ENCODE results near the gene TRIM44. TPM values are rescaled to one million over a fixed set of nuclear protein-coding genes. Genes with fewer than 3 reads are reported as not detected.

The TRIM44 gene
- total RNA-seq, 1 donor from 2014 or later, result 67.0 TPM

GRCh38 chr11:35785287-35786167 is 123.0 kb downstream of the TRIM44 start:
- ATAC-seq (ENCODE audit: low read depth) (no peak), DNase-seq (no peak)

GRCh38 chr11:35786188-35786587 is 123.6 kb downstream of the TRIM44 start:
- ATAC-seq (ENCODE audit: low read depth) (no peak), DNase-seq (no peak)
- intact Hi-C loops (cut with micrococcal nuclease), result no loop called here
- peaks cover 39% of the 10 kb centered on the region for H3K4me1 Mint-ChIP-seq
- CTCF ChIA-PET, result no interaction called here
- H3K4me3 Mint-ChIP-seq, result no peak overlapping the region
- H3K27ac Mint-ChIP-seq, result no peak overlapping the region
- H3K36me3 Mint-ChIP-seq (ENCODE audit: low read depth), result peaks cover 19% of the 10 kb centered on the region
- POLR2A ChIA-PET, result no interaction called here
- H3K27me3 Mint-ChIP-seq, result no peaks in the 10 kb centered on the region
- TF ChIP-seq, protein P1, sequence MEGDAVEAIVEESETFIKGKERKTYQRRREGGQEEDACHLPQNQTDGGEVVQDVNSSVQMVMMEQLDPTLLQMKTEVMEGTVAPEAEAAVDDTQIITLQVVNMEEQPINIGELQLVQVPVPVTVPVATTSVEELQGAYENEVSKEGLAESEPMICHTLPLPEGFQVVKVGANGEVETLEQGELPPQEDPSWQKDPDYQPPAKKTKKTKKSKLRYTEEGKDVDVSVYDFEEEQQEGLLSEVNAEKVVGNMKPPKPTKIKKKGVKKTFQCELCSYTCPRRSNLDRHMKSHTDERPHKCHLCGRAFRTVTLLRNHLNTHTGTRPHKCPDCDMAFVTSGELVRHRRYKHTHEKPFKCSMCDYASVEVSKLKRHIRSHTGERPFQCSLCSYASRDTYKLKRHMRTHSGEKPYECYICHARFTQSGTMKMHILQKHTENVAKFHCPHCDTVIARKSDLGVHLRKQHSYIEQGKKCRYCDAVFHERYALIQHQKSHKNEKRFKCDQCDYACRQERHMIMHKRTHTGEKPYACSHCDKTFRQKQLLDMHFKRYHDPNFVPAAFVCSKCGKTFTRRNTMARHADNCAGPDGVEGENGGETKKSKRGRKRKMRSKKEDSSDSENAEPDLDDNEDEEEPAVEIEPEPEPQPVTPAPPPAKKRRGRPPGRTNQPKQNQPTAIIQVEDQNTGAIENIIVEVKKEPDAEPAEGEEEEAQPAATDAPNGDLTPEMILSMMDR (IDR thresholded peaks at IDR 0.05), result no peak
- H3K9me3 Mint-ChIP-seq, result no peaks in the 10 kb centered on the region

More at GRCh38 chr11:35785287-35786167, 123.0 kb downstream of the TRIM44 start:
- POLR2A ChIA-PET, result no interaction called here
- no peaks in the 10 kb centered on the region for H3K27me3 Mint-ChIP-seq
- H3K36me3 Mint-ChIP-seq (ENCODE audit: low read depth), result peaks cover 18% of the 10 kb centered on the region
- H3K4me3 Mint-ChIP-seq, result no peak overlapping the region
- H3K9me3 Mint-ChIP-seq, result no peaks in the 10 kb centered on the region
- intact Hi-C loops (cut with micrococcal nuclease), result no loop called here
- H3K4me1 Mint-ChIP-seq, result peaks cover 45% of the 10 kb centered on the region
- TF ChIP-seq, protein P1 (IDR thresholded peaks at IDR 0.05), result no peak
- CTCF ChIA-PET, result no interaction called here
- H3K27ac Mint-ChIP-seq, result no peak overlapping the region

DNA sequence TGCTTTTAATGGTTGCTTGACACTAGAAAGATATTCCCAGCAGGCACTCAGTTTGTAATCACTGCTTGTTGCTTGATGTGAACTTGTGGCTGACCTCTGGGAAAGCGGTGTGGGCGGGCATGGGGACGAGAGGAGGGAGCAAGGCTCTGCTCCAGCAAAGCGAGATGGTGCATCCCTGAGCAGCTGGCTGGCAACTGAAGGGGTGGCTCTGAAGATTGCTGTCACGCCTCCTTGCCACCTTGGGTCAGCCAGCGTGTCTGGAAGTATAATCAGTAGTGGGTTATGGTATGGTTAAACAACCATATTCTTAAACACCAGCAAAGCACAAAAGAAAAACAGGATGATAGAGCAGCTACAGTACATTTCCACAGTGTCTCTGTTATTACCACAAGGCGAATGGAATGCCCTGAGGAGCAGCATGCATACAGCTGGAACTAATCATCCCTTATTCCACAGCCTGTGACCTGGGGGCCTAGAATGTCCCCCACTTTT is 124.5 kb downstream of the TRIM44 start:
- H3K4me1 Mint-ChIP-seq, result peaks cover 30% of the 10 kb centered on the region
- ATAC-seq (ENCODE audit: low read depth), result no peak
- H3K36me3 Mint-ChIP-seq (ENCODE audit: low read depth), result peaks cover 26% of the 10 kb centered on the region
- POLR2A ChIA-PET, result no interaction called here
- no peak overlapping the region for H3K4me3 Mint-ChIP-seq
- no peak overlapping the region for H3K27ac Mint-ChIP-seq
- CTCF ChIA-PET, result no interaction called here
- intact Hi-C loops (cut with micrococcal nuclease), result no loop called here
- no peak for DNase-seq
- TF ChIP-seq, protein P1 (IDR thresholded peaks at IDR 0.05), result no peak
- H3K27me3 Mint-ChIP-seq, result no peaks in the 10 kb centered on the region
- H3K9me3 Mint-ChIP-seq, result no peaks in the 10 kb centered on the region

- peaks cover 30% of the 10 kb centered on the region for H3K4me1 Mint-ChIP-seq
- ATAC-seq (ENCODE audit: low read depth) (no peak), DNase-seq (no peak)
- no peak overlapping the region for H3K4me3 Mint-ChIP-seq
- H3K27me3 Mint-ChIP-seq, result no peaks in the 10 kb centered on the region
- H3K36me3 Mint-ChIP-seq (ENCODE audit: low read depth), result peaks cover 27% of the 10 kb centered on the region
- no peaks in the 10 kb centered on the region for H3K9me3 Mint-ChIP-seq
- POLR2A ChIA-PET, result no interaction called here
- no peak overlapping the region for H3K27ac Mint-ChIP-seq
- CTCF ChIA-PET, result interaction anchor here (1.1 kb wide), 1 partner anchor 34 kb away, joined by 4 read pairs; no protein-coding TSS in a partner anchor
- TF ChIP-seq, protein P1 (IDR thresholded peaks at IDR 0.05), result no peak
- intact Hi-C loops (cut with micrococcal nuclease), result no loop called here
These were observed 125.1 kb downstream of the TRIM44 start for GRCh38 chr11:35787626-35788025.

GRCh38 chr11:35791088-35791958 is 128.7 kb downstream of the TRIM44 start:
- H3K4me3 Mint-ChIP-seq, result no peak overlapping the region
- ChIA-PET POLR2A (no interaction called here), CTCF (interaction anchor here (1.2 kb wide), 1 partner anchor 31 kb away, joined by 4 read pairs; no protein-coding TSS in a partner anchor)
- no peaks in the 10 kb centered on the region for H3K27me3 Mint-ChIP-seq
- ATAC-seq (ENCODE audit: low read depth) (no peak), DNase-seq (no peak)
- no peaks in the 10 kb centered on the region for H3K9me3 Mint-ChIP-seq
- no peak overlapping the region for H3K27ac Mint-ChIP-seq
- intact Hi-C loops (cut with micrococcal nuclease), result no loop called here
- peaks cover 32% of the 10 kb centered on the region for H3K36me3 Mint-ChIP-seq (ENCODE audit: low read depth)
- peaks cover 8% of the 10 kb centered on the region for H3K4me1 Mint-ChIP-seq
- TF ChIP-seq, protein P1 (IDR thresholded peaks at IDR 0.05), result no peak

Measured in activated B cell treated with CpG ODN at 0.5 μM for 24 hours (primary cell).